GM19023 (cell line): ENCODE results near the gene FHOD1.

Source experiments
- ATAC-seq: cut with Tn5 transposase; IDR thresholded peaks from one replicate; pipeline ENCODE4 v1.9.1; 2021; ENCODE audit warnings: mild to moderate bottlenecking, moderate library complexity; ENCODE audit not compliant: unreplicated experiment

FHOD1 gene

DNA sequence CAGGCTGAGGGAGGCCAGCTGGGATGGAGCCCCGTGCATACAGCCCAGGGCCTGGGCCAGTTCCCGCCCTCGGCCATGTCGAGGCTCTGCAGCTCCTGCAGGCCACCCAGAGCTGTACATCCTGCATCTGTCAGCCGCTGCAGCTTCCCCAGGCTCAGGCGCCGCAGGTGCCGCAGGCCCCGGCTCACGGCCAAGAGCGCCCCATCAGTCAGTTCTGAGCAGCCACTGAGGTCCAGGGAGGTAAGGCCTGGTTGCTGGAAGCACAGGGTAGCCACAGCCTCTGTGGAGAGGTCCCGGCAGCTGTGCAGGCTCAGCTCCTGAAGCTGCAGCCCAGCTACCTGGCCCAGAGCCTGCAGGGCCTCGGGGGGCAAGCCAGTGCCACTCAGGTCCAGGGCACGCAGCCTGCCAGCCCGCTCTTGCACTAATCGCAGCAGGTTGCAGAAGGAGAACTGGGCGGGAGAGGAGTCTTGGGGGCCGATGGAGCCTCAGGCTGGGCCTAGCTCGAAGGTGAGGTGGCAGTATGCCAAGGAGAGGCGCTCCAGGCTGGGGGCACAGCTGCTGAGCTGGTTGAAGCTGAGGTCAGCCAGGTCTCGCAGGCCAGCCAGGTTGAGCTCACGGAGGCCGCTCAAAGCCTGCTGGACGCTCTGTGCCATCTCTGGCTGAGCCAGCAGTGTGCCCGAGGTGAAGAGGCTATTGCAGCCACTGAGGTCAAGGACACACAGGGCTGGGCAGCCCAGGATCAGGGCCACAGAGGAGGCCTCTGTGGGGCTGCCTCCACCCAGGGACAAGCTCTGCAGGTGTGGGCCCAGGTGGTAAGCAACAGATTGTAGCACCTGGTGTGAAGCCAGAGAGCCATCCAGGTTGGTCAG, 37.0 kb downstream of the FHOD1 start:
- ATAC-seq: no peak

DNA sequence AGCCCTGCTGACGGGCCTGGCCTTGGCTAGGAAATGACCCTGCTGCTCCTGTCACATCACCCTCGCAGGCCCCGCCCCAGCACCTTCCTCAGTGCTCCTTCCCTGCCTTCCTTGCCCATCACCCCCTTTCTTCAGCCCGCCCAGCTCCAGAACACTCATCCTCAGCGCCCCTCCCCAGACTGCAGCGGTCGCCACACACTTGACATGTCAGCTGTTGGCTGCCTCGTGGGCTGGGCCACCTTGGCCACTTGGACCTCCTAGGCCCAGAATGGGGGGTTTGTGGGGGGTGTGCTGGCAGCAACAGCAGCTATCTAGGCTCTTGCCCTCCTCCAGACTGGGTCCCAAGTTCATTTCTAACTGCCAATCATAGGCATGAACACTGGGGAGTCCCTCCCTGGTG, 37.7 kb downstream of the FHOD1 start:
- no peak for ATAC-seq

DNA sequence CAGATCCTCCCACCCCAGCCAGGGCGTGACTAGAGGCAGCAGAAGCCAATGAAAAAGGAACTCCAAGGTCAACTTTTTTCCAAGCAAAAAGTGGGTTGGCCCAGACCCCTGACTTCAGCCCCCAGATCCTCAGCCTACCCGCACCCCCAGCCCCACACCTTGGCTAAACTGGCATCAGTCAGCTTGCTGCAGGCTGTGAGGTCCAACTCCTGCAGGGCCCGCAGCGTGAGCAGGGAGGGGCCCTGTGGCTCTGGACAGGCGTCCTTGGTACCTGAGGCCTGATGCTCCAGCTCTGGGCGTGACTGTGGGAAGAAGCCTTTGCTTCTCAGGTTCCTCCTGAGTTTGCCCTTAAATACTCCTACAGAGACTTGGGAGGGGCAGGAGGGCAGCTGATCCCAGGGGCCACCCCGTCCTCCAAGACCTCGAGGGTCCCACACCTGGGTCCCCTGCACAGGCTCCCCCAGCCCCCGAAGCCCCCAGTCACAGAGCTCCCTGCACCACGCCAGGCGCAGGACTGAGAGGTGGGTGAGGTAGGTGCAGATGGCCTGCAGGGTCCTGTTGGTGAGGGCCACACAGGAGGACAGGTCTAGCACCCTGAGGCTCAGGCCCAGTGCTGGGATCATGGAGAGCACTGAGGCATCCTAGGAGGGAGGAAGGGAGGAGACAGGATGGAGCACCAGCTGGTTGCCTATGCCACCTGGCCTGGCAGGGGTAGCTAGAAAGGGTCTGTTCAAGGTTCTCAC, 39.0 kb downstream of the FHOD1 start:
- ATAC-seq: no peak

DNA sequence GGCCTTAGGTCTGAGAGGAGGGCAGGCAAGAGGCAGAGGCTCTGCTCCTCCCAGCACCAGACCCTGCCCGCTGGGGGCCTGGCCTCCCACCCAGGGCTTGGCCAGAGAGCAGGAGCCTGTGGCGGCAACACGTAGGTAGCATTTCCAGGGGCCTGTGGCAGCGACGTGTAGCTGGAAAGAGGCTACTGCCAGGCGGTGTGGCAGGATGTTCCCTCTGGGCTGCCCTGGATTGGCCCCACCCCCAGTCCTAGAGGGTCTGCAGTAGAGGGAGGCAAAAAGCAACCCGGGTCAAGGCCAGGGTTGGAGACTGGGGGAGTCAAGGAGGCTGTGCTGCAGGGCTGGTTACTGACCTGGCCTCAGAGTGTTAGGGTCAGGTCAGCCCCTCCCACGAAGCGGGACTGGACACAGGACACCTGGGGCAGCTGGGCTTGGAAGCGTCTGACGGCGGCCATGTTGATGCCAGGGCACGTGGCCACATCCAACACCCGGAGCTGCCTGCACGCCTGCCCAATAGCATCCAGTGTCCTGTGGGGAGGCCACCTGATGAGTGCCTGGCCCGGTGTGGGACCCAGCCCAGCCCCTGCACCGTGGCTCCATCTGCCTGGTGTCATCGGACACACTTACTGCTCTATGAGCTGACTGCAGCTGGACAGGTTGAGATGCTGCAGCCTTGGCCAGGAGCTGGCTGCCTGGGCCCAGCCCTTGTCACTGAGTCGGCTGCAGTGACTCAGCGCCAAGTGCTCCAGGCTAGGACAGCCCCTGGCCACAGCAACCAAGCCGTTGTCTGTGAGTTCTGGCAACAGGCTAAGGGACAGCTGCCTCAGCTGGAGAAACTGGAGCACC, 39.8 kb downstream of the FHOD1 start:
- no peak for ATAC-seq

DNA sequence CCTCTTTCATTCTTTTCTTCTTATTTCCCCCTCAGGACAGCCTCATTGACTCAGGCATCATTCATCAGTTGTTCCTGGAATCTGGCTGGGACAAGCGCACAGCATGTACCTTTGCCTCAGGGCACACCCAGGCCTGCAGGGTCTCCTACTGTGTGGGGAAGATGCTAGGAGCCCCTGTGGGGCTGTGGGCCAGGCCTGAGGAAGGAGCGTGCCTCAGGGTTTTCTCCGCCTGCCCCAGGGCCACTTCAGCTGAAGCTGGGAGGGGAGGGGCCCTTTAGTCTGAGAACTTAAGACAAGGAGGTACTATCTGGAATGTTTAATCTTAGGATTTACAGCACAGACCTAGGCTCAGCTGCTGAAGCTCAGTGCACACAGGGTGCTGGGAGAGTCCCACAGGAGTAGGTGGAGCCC, 40.4 kb downstream of the FHOD1 start:
- ATAC-seq: no peak

DNA sequence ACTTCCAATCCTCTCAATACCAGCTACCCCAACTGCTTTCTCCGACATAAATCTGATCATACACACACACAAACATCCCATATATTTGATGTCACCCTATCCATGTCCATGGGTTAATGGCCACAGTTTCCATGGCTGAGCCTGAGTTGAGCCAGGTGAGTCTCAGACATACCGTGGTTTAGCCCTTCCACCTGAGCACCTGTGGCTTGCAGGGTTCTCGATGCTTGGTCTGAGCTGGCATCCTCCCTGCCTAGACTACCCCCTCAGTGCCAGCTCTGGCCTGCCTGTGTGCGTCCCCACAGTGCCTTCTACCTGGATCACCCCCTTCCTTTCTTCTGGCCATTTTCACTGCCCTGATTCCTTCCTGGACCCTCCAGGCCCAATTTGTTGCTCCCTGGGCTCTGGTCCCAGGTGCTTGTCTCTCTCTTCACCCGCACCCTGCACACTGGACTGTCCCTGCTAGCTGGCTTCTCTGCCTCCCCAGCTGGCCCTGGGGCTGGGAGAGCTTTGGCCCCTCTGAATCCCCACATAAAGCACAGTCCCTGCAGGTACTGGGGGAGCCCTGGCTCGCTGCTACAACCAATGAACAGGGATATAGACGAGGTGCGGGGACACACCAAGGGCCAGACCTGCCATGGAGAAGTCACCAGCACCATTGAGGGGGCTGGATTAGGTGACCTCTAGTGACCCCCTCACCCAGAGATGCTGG, 41.0 kb downstream of the FHOD1 start:
- no peak for ATAC-seq

DNA sequence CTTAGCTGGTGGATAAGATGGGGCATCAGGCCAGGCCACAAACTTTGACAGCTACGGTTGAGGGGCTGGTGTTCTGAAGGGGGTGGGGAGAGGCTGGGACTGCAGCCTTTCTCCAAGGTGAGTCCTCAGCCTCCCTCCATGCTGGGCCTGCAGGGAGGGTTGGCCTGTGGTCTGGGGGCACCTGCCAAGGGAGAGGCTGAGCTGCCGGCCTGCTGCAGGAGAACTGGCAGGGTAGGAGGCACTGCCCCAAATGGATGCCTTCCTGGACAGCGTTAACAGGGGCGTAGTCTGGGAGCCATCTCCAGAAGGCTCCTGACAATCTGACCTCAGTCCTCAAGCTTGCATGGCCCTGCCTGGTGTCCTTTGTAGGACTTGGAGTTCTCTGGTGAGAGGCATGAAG, 43.2 kb downstream of the FHOD1 start:
- ATAC-seq: no peak

DNA sequence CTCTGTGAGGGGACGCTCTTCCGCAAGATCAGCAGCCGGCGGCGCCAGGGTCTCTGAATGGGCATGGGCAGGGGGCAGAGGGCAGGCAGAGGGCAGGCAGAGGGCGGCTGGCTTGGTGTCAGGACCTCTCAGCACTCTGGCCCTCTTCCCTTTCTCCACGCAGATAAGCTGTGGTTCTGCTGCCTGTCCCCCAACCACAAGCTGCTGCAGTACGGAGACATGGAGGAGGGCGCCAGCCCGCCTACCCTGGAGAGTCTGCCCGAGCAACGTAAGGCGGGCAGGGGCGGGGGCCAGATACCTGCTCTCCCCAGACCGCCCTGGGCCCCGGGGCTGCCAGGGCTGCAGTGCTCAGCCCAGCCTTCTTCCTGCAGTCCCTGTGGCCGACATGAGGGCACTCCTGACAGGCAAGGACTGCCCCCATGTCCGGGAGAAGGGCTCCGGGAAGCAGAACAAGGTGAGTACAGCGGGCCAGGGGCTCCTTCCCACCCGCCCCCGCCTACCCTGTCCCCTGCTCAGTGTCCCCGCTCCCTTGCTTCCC, 44.3 kb downstream of the FHOD1 start:
- no peak for ATAC-seq

DNA sequence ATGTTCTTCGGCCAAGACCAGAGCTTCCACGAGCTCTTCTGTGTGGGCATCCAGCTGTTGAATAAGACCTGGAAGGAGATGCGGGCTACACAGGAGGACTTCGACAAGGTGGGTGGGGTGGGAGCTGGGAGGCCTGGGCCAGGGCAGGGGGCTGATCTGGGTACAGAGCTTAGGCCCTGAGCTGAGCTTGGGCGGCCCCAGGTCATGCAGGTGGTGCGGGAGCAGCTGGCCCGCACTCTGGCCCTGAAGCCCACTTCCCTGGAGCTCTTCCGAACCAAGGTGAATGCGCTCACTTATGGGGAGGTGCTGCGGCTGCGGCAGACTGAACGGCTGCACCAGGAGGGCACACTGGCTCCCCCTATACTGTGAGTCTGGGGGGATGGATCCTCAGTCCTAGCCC, 44.9 kb downstream of the FHOD1 start:
- ATAC-seq: no peak

DNA sequence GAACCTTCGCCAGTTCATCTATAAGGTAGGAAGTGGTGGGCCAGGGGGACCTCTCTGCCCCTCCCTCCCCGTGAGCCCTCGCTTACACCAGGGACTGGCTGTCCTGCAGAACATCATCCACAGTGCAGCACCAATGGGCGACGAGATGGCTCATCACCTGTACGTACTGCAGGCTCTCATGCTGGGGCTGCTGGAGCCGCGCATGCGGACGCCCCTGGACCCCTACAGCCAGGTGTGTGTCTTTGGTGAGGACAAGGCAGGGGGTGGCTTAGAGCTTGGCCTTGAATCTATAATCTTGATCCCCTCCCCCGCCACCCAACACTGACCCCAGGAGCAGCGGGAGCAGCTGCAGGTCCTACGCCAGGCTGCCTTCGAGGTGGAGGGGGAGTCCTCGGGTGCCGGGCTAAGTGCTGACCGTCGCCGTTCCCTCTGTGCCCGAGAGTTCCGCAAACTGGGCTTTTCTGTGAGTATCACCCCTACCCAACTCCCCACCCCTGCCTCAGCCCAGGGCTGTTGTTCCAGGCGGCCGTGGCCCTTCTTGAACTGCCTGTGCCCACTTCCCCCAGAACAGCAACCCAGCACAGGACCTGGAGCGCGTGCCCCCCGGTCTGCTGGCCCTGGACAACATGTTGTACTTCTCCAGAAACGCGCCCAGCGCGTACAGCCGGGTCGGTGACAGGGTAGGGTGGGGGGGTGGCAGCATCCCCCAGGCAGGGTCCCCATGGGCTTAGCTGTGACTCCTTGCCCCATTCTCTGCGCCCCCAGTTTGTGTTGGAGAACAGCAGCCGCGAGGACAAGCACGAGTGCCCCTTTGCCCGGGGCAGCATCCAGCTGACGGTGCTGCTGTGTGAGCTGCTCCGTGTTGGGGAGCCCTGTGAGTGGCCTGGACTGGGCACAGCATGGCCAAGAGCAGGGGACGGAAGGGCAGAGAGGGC, 45.6 kb downstream of the FHOD1 start:
- no peak for ATAC-seq

DNA sequence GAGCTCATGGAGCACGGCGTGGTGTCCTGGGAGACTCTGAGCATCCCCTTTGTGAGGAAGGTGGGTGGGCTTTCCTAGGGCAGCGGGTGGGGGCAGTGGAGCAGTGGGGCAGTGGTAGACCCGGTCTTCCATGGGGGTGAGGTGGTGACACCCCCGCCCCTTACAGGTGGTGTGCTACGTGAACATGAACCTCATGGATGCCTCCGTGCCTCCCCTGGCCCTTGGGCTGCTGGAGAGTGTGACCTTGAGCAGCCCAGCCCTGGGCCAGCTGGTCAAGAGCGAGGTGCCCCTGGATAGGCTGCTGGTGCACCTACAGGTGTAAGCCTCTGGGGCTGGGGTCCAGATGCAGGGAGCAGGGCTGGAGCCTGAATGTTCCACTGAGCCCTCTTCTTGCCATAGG, 46.8 kb downstream of the FHOD1 start:
- ATAC-seq: no peak

DNA sequence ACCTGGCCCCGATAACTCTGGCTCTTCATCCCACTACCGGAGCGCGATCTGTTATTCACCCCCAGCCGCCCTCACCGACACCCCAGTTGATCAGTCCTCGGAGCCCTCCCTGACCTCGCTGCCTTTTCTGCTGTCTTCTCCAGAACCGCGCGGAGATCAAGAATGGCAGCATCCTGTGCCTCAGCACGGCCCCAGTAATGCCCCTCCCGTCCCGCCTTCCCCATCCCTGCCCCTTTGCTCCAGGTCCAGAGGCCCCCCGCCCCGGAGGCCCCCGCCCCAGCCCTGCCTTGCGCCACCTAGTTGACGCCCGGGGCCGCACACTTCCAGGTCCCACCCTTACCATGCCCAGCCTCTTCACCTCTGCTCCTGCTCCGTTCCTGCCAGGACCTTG, 47.5 kb downstream of the FHOD1 start:
- no peak for ATAC-seq

DNA sequence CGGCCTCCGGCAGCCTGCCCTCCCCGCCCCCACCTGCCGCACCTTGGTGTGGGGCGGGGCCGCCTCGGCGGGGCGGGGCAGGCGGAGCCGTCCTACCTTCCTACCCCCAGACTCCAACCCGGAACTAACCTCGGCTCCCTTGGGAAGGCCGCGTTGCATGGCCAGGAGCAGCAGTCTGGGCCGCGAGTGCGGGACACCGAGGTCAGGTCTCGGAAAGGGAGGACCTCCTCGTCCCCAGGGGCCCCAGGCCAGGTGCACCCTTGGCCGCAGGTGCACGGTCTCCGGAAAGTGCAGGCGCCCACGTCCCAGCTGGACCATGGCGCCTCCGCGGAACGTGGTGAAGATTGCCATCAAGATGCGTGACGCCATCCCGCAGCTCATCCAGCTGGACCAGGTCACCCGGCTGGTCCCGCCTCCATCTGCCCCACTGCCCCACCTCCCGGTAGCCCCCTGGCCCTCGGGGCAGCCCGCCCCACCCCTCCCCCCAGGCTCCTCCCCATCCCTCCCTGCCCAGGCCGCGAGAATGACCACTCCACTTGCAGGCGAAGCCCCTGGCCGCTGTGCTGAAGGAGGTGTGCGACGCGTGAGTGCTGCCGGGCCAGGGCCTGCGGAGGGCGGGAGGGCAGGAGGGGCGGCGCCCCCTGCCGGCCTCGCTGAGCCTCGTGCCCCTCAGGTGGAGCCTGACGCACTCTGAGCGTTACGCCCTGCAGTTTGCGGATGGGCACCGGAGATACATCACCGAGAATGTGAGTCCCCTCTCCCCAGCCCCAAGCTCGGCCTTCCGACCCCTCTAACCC, 48.1 kb downstream of the FHOD1 start, which contains the start of gene ELMO3:
Gene ELMO3, plus strand, starts transcription at position 121 of the 797 bp plus-strand sequence. Its CDS starts 196 bp downstream, at position 317.
- no peak for ATAC-seq

DNA sequence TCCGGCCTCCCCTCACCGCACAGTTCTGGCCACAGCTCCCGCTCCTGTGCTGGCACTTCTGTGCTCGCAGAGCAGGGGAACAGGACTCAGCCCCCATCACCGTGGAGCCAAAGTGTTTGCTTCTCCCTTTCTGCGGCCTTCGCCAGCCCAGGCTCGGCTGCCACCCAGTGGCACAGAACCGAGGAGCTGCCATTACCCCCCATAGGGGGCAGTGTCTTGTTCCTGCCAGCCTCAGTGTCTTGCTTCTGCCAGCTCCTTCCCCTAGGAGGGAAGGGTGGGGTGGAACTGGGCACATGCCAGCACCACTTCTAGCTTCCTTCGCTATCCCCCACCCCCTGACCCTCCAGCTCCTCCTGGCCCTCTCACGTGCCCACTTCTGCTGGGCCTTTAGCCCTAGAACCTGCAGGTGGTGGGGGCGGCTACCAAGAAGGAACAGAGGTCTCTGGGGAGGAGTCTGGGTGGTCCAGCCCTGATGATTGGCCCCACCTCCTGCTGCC, 49.0 kb downstream of the FHOD1 start:
- no peak for ATAC-seq

DNA sequence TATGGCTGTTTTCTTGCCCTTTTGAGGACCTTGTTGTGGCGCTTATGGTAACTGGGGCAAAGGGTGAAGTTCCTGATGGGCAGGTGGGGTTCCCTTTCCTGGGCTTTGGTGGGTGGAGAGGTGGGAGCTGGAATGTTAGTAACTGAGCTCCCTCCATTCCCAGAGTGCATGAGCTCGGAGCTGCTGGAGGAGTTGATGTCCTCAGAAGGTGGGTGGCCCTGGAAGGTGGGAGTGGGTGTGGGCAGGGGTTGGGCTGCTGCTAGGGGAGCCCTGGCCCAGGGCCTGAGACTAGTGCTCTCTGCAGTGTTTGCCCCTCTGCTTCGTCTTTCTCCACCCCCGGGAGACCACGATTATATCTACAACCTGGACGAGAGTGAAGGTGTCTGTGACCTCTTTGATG, 49.6 kb downstream of the FHOD1 start:
- ATAC-seq: no peak

DNA sequence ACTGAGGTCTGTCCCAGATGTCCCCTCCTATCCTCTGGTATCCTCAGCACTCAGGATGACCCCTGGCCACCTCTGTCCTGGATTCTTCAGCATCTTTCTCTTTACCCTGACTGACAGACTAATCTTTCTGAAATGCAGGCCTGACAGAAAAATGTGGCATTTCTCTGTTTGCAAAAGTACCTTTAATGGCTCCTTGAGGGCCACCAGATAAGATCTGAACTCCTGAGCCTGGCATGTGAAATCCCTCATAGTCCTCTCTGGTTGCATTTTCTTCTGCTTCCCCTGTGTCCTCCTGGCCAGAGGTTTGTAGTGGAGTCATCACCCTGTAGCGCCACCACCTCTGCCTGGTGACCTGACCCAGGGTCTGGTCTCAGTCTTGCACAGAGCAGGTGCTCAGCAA, 50.4 kb downstream of the FHOD1 start:
- ATAC-seq: no peak

DNA sequence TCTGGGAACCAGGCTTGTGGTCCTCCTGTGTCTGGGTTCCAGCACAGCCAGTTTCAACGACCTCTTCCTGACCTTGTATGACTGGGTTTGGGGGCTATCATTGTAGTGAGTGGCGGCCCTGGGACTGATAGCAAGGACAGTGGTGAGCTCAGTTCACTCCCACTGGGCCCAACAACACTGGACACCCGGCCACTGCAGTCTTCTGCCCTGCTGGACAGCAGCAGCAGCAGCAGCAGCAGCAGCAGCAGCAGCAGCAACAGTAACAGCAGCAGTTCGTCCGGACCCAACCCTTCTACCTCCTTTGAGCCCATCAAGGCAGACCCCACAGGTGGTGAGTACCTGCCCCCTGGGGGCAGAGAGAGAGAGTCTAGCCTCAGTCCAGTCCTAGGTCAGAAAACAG, 51.6 kb downstream of the FHOD1 start:
- ATAC-seq: no peak

DNA sequence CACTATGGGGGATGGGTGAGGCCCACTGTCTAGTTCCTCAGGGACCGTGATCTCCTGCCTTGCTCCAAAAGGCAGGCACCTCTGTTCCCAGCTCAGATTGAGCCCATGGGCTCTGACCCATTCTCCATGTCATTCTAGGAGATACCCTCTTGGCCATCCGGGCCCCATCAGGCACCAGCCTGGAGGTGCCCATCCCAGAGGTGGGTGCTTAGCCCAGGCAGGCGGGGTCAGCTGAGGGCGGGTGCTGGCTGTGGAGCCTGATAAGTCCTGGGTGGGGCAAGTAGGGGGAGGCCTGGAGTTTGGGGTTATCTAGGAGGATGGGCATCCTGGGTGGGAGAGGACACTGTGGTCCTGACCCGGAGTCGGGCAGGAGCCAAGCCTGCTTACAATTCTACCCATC, 53.0 kb downstream of the FHOD1 start:
- ATAC-seq: no peak
